Brain microvascular endothelial cell (primary cell): ENCODE measurements around the gene TMEM204.
"Not testable (repeated sequence)": the region's sequence is repeated elsewhere in the genome, so short reads cannot be mapped to it uniquely, and the experiment has no call there.

ENCODE experiments used
- DNase-seq: peaks from one replicate; pipeline ENCODE4 v3.0.0-alpha.2; 2020
- H3K27ac ChIP-seq: fragments of 250-450 bp; sonication (Bioruptor Pico); 2 replicates; pipeline ENCODE4 v1.5.1; 2020; ENCODE audit warnings: mild to moderate bottlenecking, moderate library complexity
- H3K27me3 ChIP-seq: fragments of 250-450 bp; sonication (Bioruptor Pico); replicated peaks from 2 replicates; pipeline ENCODE4 v1.5.1; 2020; ENCODE audit warnings: mild to moderate bottlenecking
- H3K36me3 ChIP-seq: fragments of 250-450 bp; sonication (Bioruptor Pico); replicated peaks from 2 replicates; pipeline ENCODE4 v1.5.1; 2020; ENCODE audit warnings: mild to moderate bottlenecking
- H3K4me3 ChIP-seq: 2 replicates; pipeline ENCODE4 v1.5.1; 2011; ENCODE audit warnings: low read depth, mild to moderate bottlenecking, control low read depth, low read length, moderate library complexity
- CTCF ChIP-seq: IDR thresholded peaks from 2 replicates; pipeline ENCODE4 v1.5.1; 2011; ENCODE audit warnings: low read depth, mild to moderate bottlenecking, moderate library complexity, low read length, control low read depth, inconsistent platforms; ENCODE audit errors: missing control alignments
- in situ Hi-C: cut with HindIII; loops from 2 replicates; pipeline ENCODE4 v1.10.0; 2017; ENCODE audit warnings: low sequenced_read_pairs, low pct_ligation_motif_present

Gene TMEM204

GRCh38 chr16:1583180-1583579 lies 49.7 kb downstream of the TMEM204 start:
- peak; percentile 13 for TF ChIP-seq CTCF
- DNase-seq = no peak
- H3K4me3 ChIP-seq = no peak overlapping the region
- no peak overlapping the region for H3K27ac ChIP-seq
- H3K27me3 ChIP-seq = no peaks in the 10 kb centered on the region
- H3K36me3 ChIP-seq = peaks cover 17% of the 10 kb centered on the region
- in situ Hi-C loops = no loop called here

GRCh38 chr16:1584926-1585484 lies 51.5 kb downstream of the TMEM204 start:
- TF ChIP-seq CTCF = no peak
- peaks cover 17% of the 10 kb centered on the region for H3K36me3 ChIP-seq
- in situ Hi-C loops = no loop called here
- H3K27ac ChIP-seq = no peak overlapping the region
- no peak for DNase-seq
- H3K27me3 ChIP-seq = no peaks in the 10 kb centered on the region
- no peak overlapping the region for H3K4me3 ChIP-seq

- Histone ChIP-seq H3K36me3 (peaks cover 8% of the 10 kb centered on the region), H3K27ac (no peak overlapping the region), H3K4me3 (no peak overlapping the region), H3K27me3 (no peaks in the 10 kb centered on the region)
- in situ Hi-C loops = no loop called here
- no peak for TF ChIP-seq CTCF
- DNase-seq = no peak
These were observed 56.9 kb downstream of the TMEM204 start for GRCh38 chr16:1590366-1590765.

GRCh38 chr16:1590930-1591705 lies 57.7 kb downstream of the TMEM204 start:
- Histone ChIP-seq H3K36me3 (peaks cover 5% of the 10 kb centered on the region), H3K27me3 (no peaks in the 10 kb centered on the region), H3K4me3 (no peak overlapping the region), H3K27ac (no peak overlapping the region)
- TF ChIP-seq CTCF = no peak
- in situ Hi-C loops = no loop called here
- DNase-seq = no peak

GRCh38 chr16:1592446-1592845 lies 59.0 kb downstream of the TMEM204 start:
- Histone ChIP-seq H3K36me3 (no peaks in the 10 kb centered on the region), H3K27ac (no peak overlapping the region), H3K27me3 (no peaks in the 10 kb centered on the region), H3K4me3 (no peak overlapping the region)
- DNase-seq = no peak
- in situ Hi-C loops = no loop called here
- TF ChIP-seq CTCF = no peak

GRCh38 chr16:1595511-1595910 lies 62.0 kb downstream of the TMEM204 start:
- in situ Hi-C loops, H3K36me3 ChIP-seq: not testable (repeated sequence)

More at GRCh38 chr16:1595511-1595910, 62.0 kb downstream of the TMEM204 start:
- H3K27me3 ChIP-seq, DNase-seq, H3K4me3 ChIP-seq, H3K27ac ChIP-seq: not testable (repeated sequence)
